Stimulated activated naive CD8-positive, alpha-beta T cell treated with anti-CD3 and anti-CD28 coated beads, Interleukin-15, amount 100 ng/mL, for 72 hours (primary cell): ENCODE measurements around the gene PTGER3.
"Not testable (repeated sequence)": the region's sequence is repeated elsewhere in the genome, so short reads cannot be mapped to it uniquely, and the experiment has no call there.

Experiments
- ATAC-seq: fragments of 150-1000 bp; cut with Tn5 transposase; 2 replicates; pipeline ENCODE4 v1.10.0; 2021; ENCODE audit warnings: mild to moderate bottlenecking, moderate library complexity
- DNase-seq, 2 donors: peaks; one replicate each; pipeline ENCODE4 v3.0.0; 2021 to 2022
- H3K27ac Mint-ChIP-seq, 2 donors: one replicate each; pipeline ENCODE4 v1.8.0; 2022; ENCODE audit warnings: mild to moderate bottlenecking in 2 of 2, mixed read lengths in 2 of 2, moderate library complexity in 2 of 2
- H3K27me3 Mint-ChIP-seq: one replicate; pipeline ENCODE4 v1.8.0; 2022; ENCODE audit warnings: mixed read lengths
- H3K4me1 Mint-ChIP-seq: one replicate; pipeline ENCODE4 v1.8.0; 2022; ENCODE audit warnings: mild to moderate bottlenecking, mixed read lengths
- H3K4me3 Mint-ChIP-seq, 2 donors: one replicate each; pipeline ENCODE4 v1.8.0; 2022; ENCODE audit warnings: mild to moderate bottlenecking in 2 of 2, mixed read lengths in 2 of 2, moderate library complexity in 1 of 2
- H3K9me3 Mint-ChIP-seq, 2 donors: one replicate each; pipeline ENCODE4 v1.8.0; 2022; ENCODE audit warnings: mixed read lengths in 2 of 2

Gene PTGER3

DNA sequence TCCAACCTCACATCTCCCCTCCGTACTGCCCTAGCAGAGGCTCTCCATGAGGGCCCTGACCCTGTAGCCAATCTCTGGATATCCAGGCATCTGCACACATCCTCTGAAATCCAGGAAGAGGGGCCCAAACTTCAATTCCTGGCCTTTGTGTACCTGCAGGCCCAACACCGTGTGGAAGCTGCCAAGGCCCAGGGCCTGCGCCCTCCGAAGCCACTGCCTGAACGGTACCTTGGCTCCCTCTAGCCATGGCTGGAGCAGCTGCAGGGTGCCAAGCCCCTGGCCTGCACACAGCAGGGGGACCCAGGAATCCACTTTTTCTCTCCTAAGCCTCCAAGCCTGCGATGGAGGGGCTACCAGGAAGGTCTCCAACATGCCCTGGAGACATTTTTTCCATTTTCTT lies 84.2 kb downstream of the PTGER3 start:
- no peaks in the 10 kb centered on the region for H3K4me1 Mint-ChIP-seq
- no peak overlapping the region for H3K27ac Mint-ChIP-seq

DNA sequence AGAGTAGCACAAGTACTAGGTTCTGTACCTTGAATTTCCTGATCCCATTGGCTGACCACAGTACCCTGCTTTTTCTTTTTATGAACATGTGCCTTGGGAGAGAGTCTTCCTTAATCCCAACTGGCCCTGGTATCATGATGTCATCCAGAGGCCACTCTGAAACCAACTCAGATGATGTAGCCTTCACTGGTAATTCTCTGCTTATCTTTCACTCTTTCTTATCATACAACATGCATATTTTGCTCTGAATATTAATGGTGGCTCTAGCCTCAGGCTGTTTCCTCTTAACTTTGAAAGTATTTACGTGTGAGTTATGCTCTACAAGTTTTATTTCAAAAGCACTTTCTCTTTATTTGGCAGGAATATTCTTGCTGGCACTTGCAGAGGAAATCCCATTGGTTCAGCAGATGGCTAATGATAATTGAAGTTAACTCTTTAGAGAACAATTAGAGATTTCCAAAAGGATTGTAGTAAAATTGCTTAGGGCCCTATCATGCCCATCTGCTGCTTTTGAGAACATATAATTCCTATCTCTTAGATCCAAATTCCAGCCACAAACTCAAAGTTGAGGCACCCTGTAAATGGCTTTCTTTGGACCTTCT lies 86.1 kb downstream of the PTGER3 start:
- Mint-ChIP-seq H3K4me1 (no peaks in the 10 kb centered on the region), H3K4me3 (no peak overlapping the region), H3K27ac (no peak overlapping the region), H3K27me3 (no peaks in the 10 kb centered on the region), H3K9me3 (peaks cover 4 to 18% of the 10 kb centered on the region in 2 donors)
- ATAC-seq (no peak), DNase-seq (no peak)

More for the DNA sequence above, 84.2 kb downstream of the PTGER3 start:
- Mint-ChIP-seq H3K4me3 (no peak overlapping the region), H3K9me3 (peaks cover 4 to 18% of the 10 kb centered on the region in 2 donors), H3K27me3 (no peaks in the 10 kb centered on the region)
- DNase-seq = no peak
- ATAC-seq = no peak

DNA sequence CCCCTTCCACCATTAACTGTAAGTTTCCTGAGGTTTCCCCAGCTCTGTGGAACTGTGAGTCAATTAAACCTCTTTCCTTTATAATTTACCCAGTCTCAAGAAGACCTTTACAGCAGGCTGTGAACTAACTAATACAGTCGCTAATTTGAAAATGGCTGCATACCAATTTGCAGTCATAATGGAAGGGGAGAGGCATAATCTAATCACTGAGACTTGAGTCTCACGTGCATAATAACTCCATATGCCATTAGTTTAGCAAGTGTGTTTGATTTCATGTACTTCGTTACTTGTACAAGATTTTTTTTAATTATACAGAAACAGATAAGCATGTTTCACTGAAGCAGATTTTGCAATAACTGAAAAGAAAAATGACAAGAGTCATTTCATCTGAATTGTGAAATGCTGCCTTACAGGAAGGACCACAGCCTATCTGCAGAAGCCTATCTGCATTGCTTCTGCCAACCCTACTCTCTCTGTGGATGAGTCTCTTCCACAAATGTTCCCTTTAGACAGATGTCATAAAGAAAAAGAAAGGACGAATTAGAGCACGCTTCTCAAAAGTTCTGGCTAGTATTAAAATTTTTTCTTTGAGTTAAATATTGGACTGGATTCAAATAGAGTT lies 99.1 kb downstream of the PTGER3 start:
- Mint-ChIP-seq H3K27ac (peak overlapping the region in 1 of 2 donors; percentile 85), H3K27me3 (peaks cover 12% of the 10 kb centered on the region), H3K9me3 (no peaks in the 10 kb centered on the region), H3K4me1 (no peaks in the 10 kb centered on the region), H3K4me3 (no peak overlapping the region)
- no peak for ATAC-seq
- DNase-seq = no peak

DNA sequence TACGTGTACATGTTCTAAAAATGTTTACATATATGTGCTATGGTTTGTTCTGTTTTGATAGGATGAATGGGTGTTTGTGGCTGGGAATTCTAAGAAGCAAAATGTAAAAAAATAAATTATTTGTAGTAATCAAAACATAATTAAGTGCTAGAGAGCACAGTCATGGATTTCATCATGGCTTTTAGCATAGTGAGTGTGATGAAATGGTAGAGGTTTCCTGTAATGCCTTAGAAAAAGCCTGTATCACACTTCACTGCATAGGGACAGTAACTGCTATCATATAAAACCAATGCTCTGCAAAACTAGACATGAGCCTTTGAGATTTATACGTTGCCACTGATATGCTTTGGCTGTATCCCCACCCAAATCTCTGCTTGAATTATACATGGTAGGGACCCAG lies 99.8 kb downstream of the PTGER3 start:
- no peak overlapping the region for H3K27ac Mint-ChIP-seq
- ATAC-seq (no peak), DNase-seq (no peak)
- H3K9me3 Mint-ChIP-seq = no peaks in the 10 kb centered on the region
- no peak overlapping the region for H3K4me3 Mint-ChIP-seq
- peaks cover 12% of the 10 kb centered on the region for H3K27me3 Mint-ChIP-seq
- no peaks in the 10 kb centered on the region for H3K4me1 Mint-ChIP-seq

DNA sequence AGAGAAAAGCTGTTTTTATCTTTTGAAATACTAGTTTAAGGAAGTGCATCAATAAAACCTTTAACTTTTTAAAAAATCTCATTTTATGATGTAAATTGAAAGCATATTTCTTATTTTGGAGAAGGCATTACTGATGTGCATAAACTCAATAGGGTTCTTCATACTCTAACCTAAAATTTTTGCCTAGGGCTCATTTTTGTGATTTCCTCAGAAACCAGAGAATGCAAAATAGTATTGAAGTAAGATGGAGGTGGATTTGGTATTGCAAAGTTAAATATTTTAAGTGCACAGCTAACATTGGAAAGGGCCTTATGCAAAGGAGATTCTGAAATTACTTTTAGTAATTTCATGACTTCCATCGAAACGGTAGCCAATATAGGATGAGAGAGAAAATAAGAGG lies 101.9 kb downstream of the PTGER3 start:
- Mint-ChIP-seq H3K27me3 (peaks cover 12% of the 10 kb centered on the region), H3K9me3 (no peaks in the 10 kb centered on the region), H3K4me3 (no peak overlapping the region), H3K27ac (no peak overlapping the region), H3K4me1 (no peaks in the 10 kb centered on the region)
- DNase-seq (no peak), ATAC-seq (no peak)

DNA sequence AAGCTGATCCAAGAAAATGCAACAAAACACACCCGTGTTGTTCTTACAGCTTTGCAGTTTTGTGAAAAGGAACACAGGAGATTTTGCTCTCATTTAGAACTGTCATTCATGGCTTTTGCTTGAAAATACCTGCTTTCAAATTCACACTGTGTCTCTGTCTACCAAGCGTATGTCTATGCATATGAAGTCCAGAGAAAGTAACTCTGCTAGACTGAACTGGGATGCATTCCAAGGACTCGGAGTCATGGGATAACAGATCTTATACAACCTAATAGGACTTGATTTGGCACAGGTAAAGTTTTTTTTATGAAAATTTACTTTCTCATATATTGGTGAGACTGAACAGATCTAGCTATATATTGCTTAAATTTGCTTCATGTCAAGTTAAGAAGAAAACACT lies 102.4 kb downstream of the PTGER3 start:
- H3K4me1 Mint-ChIP-seq = no peaks in the 10 kb centered on the region
- H3K27me3 Mint-ChIP-seq = peaks cover 12% of the 10 kb centered on the region
- ATAC-seq (no peak), DNase-seq (no peak)
- H3K4me3 Mint-ChIP-seq = no peak overlapping the region
- H3K27ac Mint-ChIP-seq = no peak overlapping the region
- H3K9me3 Mint-ChIP-seq = peaks cover 0 to 2% of the 10 kb centered on the region in 2 donors

DNA sequence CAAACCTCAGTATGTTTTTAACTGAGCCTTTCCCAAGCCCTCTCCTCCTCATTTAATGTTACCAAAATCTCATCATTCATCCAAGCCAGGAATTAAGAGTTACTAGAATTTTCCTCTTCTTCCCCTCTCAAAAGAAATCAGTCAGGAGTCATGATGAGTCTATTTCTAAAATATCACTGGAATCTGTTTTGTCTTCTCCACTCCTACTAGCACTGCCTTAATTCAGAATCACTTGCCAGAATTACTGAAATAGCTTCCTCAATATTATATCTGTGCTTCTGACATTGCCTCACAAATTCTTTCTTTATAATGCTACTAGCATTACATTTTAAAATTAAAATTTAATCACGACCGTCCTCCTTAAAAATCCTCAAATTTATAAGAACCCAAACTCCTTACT lies 106.1 kb downstream of the PTGER3 start:
- no peak overlapping the region for H3K4me3 Mint-ChIP-seq
- H3K27ac Mint-ChIP-seq = no peak overlapping the region
- DNase-seq = no peak
- no peak for ATAC-seq
- H3K9me3 Mint-ChIP-seq = peaks cover 0 to 5% of the 10 kb centered on the region in 2 donors
- no peaks in the 10 kb centered on the region for H3K27me3 Mint-ChIP-seq
- H3K4me1 Mint-ChIP-seq = no peaks in the 10 kb centered on the region

DNA sequence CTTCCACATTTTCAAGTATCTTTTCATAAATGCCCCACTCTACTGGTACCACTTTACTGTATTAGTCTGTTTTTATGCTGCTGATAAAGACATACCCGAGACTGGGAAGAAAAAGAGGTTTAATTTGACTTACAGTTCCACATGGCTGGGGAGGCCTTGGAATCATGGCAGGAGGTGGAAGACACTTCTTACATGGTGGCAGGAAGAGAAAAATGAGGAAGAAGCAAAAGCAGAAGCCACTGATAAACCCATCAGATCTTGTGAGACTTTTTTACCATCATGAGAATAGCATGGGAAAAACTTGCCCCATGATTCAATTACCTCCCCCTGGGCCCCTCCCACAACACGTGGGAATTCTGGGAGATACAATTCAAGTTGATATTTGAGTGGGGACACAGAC lies 107.2 kb downstream of the PTGER3 start:
- H3K9me3 Mint-ChIP-seq, DNase-seq, H3K4me3 Mint-ChIP-seq, H3K27ac Mint-ChIP-seq, H3K27me3 Mint-ChIP-seq, H3K4me1 Mint-ChIP-seq, ATAC-seq: not testable (repeated sequence)

DNA sequence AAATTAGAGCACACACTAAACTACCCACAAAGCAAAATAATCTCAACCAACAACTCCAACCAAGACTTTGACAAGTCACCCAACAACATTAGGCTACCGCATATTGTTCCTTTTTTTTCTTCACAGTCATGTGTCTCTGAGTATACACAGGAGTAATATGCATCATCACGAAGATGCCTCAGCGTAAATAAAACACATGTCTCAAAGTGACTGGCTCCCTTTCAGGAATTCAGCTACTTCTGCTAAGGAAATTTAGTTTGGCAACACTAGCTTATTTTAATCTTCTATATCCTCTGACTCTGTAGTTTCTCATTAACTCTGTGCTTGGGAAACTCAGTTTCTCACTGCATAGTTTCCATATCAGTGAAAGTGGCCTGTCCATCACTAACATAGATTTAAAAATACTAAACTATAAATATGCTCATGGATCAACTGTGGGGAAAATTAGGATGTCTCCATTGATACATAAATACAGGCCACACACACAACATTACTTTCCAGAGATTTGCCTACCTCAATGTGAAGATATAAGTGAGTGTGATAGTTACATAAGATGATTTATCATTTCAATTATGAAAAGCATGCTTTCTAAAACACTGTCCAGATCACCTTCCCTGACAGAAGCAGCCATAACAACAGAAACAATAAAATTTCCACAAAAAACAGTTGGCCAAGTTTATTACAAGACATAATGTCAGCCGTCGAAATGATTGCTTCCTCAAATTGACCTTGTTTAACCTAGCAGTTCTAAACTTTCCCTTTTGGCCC lies 113.2 kb downstream of the PTGER3 start:
- Mint-ChIP-seq H3K4me1 (peaks cover 7% of the 10 kb centered on the region), H3K27ac (no peak overlapping the region), H3K9me3 (no peaks in the 10 kb centered on the region), H3K27me3 (peaks cover 9% of the 10 kb centered on the region), H3K4me3 (no peak overlapping the region)
- DNase-seq (no peak), ATAC-seq (no peak)

DNA sequence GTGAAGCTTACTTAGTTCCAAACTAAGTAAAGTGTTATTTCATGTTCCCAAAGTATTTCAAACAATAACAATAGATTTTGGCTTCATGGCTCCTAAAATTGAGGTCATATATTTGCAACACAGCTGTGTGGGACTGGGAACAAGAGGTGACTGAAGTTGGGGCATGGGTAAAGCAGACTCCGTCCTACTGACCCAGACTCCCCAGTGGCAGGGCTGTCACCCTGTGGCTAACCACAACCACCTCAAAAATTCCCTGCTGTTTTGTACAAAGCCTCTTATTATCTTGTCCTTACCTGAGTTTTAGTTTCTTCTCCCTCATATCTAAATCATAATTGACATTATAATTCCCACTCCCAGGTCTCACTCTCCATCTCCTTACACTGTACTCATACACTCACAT lies 117.6 kb downstream of the PTGER3 start:
- no peak for ATAC-seq
- Mint-ChIP-seq H3K4me1 (peaks cover 7% of the 10 kb centered on the region), H3K27me3 (peaks cover 9% of the 10 kb centered on the region), H3K4me3 (no peak overlapping the region), H3K9me3 (peaks cover 0 to 5% of the 10 kb centered on the region in 2 donors), H3K27ac (no peak overlapping the region)
- DNase-seq = no peak

DNA sequence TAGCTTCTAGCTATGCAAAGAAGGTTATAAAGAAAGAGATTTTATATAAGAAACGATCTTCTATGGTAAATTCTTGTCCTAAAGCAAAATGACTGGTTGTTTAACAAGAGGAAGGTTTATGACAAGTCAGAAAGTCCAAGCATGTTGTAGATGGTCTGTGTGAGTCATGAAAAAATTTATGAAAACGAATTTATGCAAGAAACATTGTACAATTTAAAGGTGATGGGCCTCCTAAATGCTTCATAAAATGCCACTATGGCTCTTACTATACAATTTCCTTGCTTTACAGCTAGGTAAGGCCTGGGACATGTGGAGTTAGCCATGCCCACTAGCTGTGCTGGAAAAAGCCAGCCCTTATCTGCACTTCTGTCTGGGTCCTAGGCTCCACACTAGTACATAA lies 125.4 kb downstream of the PTGER3 start:
- Mint-ChIP-seq H3K4me3 (no peak overlapping the region), H3K27ac (no peak overlapping the region)
- ATAC-seq = no peak

More for the DNA sequence above, 125.4 kb downstream of the PTGER3 start:
- Mint-ChIP-seq H3K4me1 (no peaks in the 10 kb centered on the region), H3K27me3 (no peaks in the 10 kb centered on the region), H3K9me3 (peaks cover 0 to 20% of the 10 kb centered on the region in 2 donors)
- no peak for DNase-seq
